ENCODE measurements around the gene FOXN1.

GRCh38 chr17:28529013-28529400 is 22.9 kb downstream of the FOXN1 start:
- TF ChIP-seq GABPB1 (CRISPR knock-in tag; IDR thresholded peaks at IDR 0.05) (no peak), POLR2A (IDR thresholded peaks at IDR 0.05; ENCODE audit: insufficient read depth in 1 of 2, low read depth in 2 of 2, low read length in 2 of 2) (no peak), GABPA (IDR thresholded peaks at IDR 0.05; ENCODE audit: low read depth, low read length) (no peak), GABPA (CRISPR knock-in tag; IDR thresholded peaks at IDR 0.05; ENCODE audit: low read depth) (no peak), SRSF1 (optimal IDR thresholded peaks at IDR 0.05; ENCODE audit: low read depth, low read length) (no peak), ZSCAN9 (CRISPR knock-in tag; IDR thresholded peaks at IDR 0.05; ENCODE audit: borderline replicate concordance) (no peak), HOXA7 (CRISPR knock-in tag; IDR thresholded peaks at IDR 0.05) (no peak), KLF16 (CRISPR knock-in tag; IDR thresholded peaks at IDR 0.05) (no peak), CERS6 (CRISPR knock-in tag; IDR thresholded peaks at IDR 0.05) (no peak)

Data from HepG2 (cell line).